GM18526 (cell line): ENCODE data around the gene CNTNAP5.

Source experiments
- POLR2A ChIP-seq: IDR thresholded peaks from 3 replicates; pipeline ENCODE4 v1.6.1; 2011; ENCODE audit not compliant: insufficient read length; ENCODE audit errors: extremely low read depth

Gene CNTNAP5

DNA sequence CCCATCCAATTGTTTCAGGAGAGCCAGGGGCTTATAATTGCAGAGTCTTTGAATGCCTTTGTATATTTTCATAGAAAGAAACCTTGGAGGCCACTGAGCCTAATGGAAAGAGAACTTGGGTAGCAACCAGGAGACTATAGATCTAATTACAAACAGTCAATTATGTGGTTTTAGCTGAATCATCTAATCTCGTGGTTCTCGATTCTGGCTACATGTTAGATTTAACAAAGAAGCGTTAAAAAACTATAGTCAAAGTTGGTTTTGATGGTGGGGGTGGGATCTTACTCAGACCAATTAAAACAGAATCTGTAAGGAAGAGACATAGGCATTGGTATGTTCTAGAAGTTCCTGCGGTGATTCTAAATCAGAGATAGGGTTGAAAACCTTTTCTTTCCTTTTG lies 344.1 kb downstream of the CNTNAP5 start:
- TF ChIP-seq POLR2A = no peak

DNA sequence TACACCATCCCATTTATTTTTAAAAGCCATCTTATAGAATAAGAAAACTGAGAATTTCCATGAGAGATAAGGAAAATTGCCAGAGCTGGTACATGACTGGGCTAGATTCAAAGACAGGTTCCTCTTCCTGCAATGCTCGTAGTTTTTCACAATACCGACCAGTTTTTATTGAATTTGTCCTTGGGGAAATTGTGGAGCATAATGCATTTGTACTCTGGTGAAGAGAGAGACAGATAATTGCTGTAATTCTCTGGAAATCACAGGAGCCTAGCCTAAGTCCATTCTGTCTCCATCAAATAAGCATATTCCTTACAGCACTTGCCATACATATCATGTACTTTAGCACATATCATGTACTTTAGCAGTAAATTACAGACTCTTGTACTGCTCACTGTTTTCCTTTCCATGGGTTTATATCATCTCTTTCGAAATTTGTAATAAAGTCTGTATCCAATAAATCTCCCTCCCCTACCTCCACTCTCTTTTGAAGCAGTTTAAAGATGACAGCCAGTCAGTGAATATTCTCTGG lies 355.2 kb downstream of the CNTNAP5 start:
- TF ChIP-seq POLR2A = no peak

GRCh38 chr2:124382067-124382618 lies 357.1 kb downstream of the CNTNAP5 start:
- TF ChIP-seq POLR2A = no peak

GRCh38 chr2:124395961-124396360 lies 370.9 kb downstream of the CNTNAP5 start:
- no peak for TF ChIP-seq POLR2A

DNA sequence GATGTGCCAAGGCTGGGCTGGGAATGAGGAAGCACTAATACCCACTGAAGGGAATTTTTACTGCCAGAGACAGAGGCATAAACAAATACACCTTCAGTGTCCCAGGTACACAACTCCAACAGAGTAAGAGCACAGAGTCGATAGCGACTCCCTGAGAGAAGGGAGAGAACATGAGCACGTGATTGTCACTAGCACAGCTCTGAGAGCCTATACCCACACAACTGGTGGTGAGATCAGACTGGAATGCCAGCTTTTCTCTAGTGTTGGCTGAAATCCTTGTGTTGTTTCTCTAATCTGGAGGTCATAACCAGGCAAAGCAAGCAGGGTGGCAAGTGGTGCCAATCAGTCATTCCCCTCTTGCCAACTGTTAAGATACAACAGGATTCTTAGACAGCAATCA lies 377.2 kb downstream of the CNTNAP5 start:
- TF ChIP-seq POLR2A = no peak

DNA sequence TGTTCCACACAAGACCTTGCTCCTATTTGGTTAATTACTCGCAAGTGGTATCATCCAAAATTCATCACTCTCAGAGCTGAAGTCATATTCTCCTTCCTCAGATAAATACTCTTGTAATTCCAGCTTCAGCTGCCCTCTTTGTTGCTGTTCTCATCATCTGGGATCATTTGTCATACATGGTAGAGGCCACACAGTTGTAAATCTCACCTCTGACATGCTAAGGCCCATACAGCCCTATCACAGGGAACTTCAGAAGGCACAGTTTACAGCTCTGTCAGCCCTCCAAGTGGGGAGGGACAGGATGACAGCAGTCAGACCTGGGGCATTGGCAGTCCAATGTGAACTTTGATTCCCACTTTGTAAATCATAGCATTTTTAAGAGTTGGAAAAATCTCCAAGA lies 399.0 kb downstream of the CNTNAP5 start:
- TF ChIP-seq POLR2A = no peak

DNA sequence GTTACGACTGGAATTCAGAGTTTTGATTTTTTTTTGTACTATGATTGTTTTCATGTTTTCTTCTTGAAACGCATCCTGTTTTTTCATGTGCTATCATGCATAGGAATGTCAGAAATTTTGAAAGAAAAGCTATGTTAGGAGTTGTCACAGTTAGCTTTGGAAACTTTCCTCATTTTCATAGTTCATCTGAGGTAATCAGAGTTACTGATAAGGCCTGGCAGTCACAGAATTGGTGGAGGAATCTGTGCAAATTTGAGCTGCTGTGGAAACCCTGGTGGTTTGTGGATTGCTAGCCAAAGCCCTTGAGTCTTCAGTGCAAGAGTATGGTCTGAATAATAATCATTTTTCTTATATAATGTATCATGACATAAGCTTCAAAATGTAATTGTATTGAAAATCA lies 401.0 kb downstream of the CNTNAP5 start:
- no peak for TF ChIP-seq POLR2A

GRCh38 chr2:124426625-124427024 lies 401.5 kb downstream of the CNTNAP5 start:
- no peak for TF ChIP-seq POLR2A

- TF ChIP-seq POLR2A = no peak
Observed at GRCh38 chr2:124437811-124438210, 412.7 kb downstream of the CNTNAP5 start.

GRCh38 chr2:124450481-124450880 lies 425.4 kb downstream of the CNTNAP5 start:
- no peak for TF ChIP-seq POLR2A

- no peak for TF ChIP-seq POLR2A
Observed at GRCh38 chr2:124476291-124476690, 451.2 kb downstream of the CNTNAP5 start.

GRCh38 chr2:124478761-124479160 lies 453.7 kb downstream of the CNTNAP5 start:
- no peak for TF ChIP-seq POLR2A

- TF ChIP-seq POLR2A = no peak
Observed at GRCh38 chr2:124480958-124481357, 455.9 kb downstream of the CNTNAP5 start.

GRCh38 chr2:124482044-124482443 lies 457.0 kb downstream of the CNTNAP5 start:
- no peak for TF ChIP-seq POLR2A

- no peak for TF ChIP-seq POLR2A
Observed at GRCh38 chr2:124482551-124482950, 457.5 kb downstream of the CNTNAP5 start.

DNA sequence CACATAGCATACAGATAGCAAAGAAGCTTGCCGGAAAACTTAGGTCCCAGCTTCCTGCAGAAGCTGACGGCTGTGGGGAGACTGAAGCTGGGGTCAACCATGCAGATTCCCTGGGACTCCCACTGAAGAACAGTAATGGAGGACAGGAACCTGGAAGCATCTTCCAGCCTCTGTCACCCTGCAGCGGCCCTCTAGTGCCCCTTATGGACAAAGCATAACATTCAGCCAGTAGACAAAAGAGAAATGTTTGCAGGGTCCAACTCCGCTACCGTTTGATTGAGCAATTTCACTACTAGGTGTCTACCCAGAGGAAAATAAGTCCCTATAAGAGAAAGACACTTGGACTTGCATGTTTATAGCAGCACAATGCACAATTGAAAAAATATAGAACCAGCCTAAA lies 460.6 kb downstream of the CNTNAP5 start:
- no peak for TF ChIP-seq POLR2A

GRCh38 chr2:124489686-124490085 lies 464.6 kb downstream of the CNTNAP5 start:
- no peak for TF ChIP-seq POLR2A
